HepG2 (cell line): ENCODE data around the gene USP32. TPM values are rescaled to one million over a fixed set of nuclear protein-coding genes. Genes with fewer than 3 reads are reported as not detected.
A peak's percentile ranks its signal among the peaks of the same experiment; 100 is the strongest.

Experiments used
- AGO2 ChIP-seq: fragments of 200-400 bp; formaldehyde crosslinking; optimal IDR thresholded peaks from 2 replicates; pipeline ENCODE3; 2017; ENCODE audit warnings: mild to moderate bottlenecking, low read depth, low read length, moderate library complexity
- DNMT3B ChIP-seq: conservative IDR thresholded peaks from 2 replicates; pipeline ENCODE4 v1.6.1; 2016; ENCODE audit warnings: missing biosample characterization, control low read depth
- MIER3 ChIP-seq: IDR thresholded peaks from 2 replicates; pipeline ENCODE4 v1.6.1; 2016; ENCODE audit warnings: missing compliant biosample characterization, borderline replicate concordance
- PAWR ChIP-seq: sonication (generic); formaldehyde crosslinking; IDR thresholded peaks from 2 replicates; pipeline ENCODE4 v1.4.0; 2020; ENCODE audit warnings: missing genetic modification reagents, mild to moderate bottlenecking, borderline replicate concordance
- PITX1 ChIP-seq: sonication (generic); formaldehyde crosslinking; IDR thresholded peaks from 2 replicates; pipeline ENCODE4 v1.5.1; 2020; ENCODE audit warnings: mild to moderate bottlenecking, missing genetic modification reagents
- TCF7 ChIP-seq: sonication (generic); IDR thresholded peaks from 2 replicates; pipeline ENCODE4 v1.6.1; 2016; ENCODE audit warnings: antibody characterized with exemption, low read depth
- ZFX ChIP-seq: sonication (generic); formaldehyde crosslinking; IDR thresholded peaks from 2 replicates; pipeline ENCODE4 v1.4.0; 2020; ENCODE audit warnings: mild to moderate bottlenecking, low read depth, missing genetic modification reagents, moderate library complexity
- ZNF616 ChIP-seq: sonication (generic); formaldehyde crosslinking; IDR thresholded peaks from 2 replicates; pipeline ENCODE4 v1.5.0; 2020; ENCODE audit warnings: low read depth, mild to moderate bottlenecking, missing genetic modification reagents
- ZNF83 ChIP-seq: sonication (generic); formaldehyde crosslinking; IDR thresholded peaks from 2 replicates; pipeline ENCODE4 v1.4.0; 2020; ENCODE audit warnings: missing genetic modification reagents, mild to moderate bottlenecking, borderline replicate concordance
- ZZZ3 ChIP-seq: sonication (generic); formaldehyde crosslinking; IDR thresholded peaks from 2 replicates; pipeline ENCODE4 v1.4.0; 2020; ENCODE audit warnings: missing genetic modification reagents, mild to moderate bottlenecking, borderline replicate concordance
- polyA plus RNA-seq, 8 experiments: library from polyadenylated mRNA; depleted of rRNA in 3 of 8; stranded (reverse) in 7 of 8; unstranded in 1 of 8; fragments of >200 nt; fragmentation: Illumina TruSeq in 4 of 8; extraction: Trizol in 4 of 8; gene quantifications; 2 replicates each; pipeline versions ENCODE4 v1.2.1 to v1.2.3, GENCODE V29; 2011 to 2016; ENCODE audit warnings: low read depth in 4 of 8, missing spikeins in 1 of 8, mixed read lengths in 1 of 8; ENCODE audit not compliant: insufficient read depth in 1 of 8
- total RNA-seq, 5 experiments: library from RNA; depleted of rRNA; stranded (reverse); fragments of >200 nt; fragmentation: Illumina TruSeq; extraction: Trizol; gene quantifications; 2 replicates each; pipeline ENCODE4 v1.2.3, GENCODE V29; 2016; ENCODE audit warnings: low read depth in 1 of 5
- TF ChIP-seq, protein P1 (sequence below): sonication (generic); formaldehyde crosslinking; IDR thresholded peaks from 2 replicates; pipeline ENCODE4 v1.5.1; 2020; ENCODE audit warnings: mild to moderate bottlenecking, moderate library complexity, missing genetic modification reagents
- TF ChIP-seq, protein P2 (sequence below): sonication (generic); formaldehyde crosslinking; IDR thresholded peaks from 2 replicates; pipeline ENCODE4 v1.8.0; 2022; ENCODE audit warnings: mild to moderate bottlenecking, missing genetic modification reagents, borderline replicate concordance
- TF ChIP-seq, protein P3 (sequence below): sonication (generic); formaldehyde crosslinking; IDR thresholded peaks from 2 replicates; pipeline ENCODE4 v1.4.0; 2020; ENCODE audit warnings: mild to moderate bottlenecking, missing genetic modification reagents

USP32 gene
- total and polyA plus RNA-seq, 2 of the 13 experiments (the other 11 are each of a cell fraction or from before 2014, with no cell fraction given) = 24.9 to 39.9 TPM

DNA sequence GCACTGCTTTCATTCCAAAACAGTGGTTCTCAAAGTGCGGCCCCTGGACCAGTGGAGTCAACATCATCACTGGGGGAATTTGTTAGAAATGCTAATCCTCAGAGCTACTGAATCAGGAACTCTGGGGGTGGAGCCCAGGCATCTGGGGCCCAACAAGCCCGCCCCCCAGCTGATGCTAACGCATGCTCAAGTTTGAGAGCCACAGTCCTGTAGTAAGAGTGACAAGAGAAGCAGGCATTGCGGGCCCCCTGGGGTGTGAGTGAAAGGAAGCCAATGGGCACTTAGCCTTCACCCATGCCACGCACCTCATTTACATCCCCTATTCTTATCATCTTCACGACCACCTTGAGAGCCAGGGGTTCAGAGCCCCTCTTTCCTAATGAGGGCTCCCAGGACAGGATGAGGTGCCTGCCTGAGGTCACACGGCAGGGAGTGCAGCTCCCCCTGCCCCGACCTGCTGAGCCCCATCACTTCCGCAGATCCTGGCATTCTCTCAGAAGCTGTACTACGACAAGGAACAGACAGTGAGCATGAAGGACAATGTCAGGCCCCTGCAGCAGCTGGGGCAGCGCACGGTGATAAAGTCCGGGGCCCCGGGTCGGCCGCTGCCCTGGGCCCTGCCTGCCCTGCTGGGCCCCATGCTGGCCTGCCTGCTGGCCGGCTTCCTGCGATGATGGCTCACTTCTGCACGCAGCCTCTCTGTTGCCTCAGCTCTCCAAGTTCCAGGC lies 233.0 kb downstream of the USP32 start (continued):
- TF ChIP-seq DNMT3B (CRISPR knock-in tag) = no peak
- peak; percentile 35; the same call in 1 of the 2 replicates for TF ChIP-seq ZFX (CRISPR knock-in tag)
- no peak for TF ChIP-seq MIER3 (CRISPR knock-in tag)
- TF ChIP-seq PITX1 (CRISPR knock-in tag) = no peak
- TF ChIP-seq, protein P1, sequence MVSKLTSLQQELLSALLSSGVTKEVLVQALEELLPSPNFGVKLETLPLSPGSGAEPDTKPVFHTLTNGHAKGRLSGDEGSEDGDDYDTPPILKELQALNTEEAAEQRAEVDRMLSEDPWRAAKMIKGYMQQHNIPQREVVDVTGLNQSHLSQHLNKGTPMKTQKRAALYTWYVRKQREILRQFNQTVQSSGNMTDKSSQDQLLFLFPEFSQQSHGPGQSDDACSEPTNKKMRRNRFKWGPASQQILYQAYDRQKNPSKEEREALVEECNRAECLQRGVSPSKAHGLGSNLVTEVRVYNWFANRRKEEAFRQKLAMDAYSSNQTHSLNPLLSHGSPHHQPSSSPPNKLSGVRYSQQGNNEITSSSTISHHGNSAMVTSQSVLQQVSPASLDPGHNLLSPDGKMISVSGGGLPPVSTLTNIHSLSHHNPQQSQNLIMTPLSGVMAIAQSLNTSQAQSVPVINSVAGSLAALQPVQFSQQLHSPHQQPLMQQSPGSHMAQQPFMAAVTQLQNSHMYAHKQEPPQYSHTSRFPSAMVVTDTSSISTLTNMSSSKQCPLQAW = no peak
- TF ChIP-seq ZNF616 = no peak
- TF ChIP-seq ZZZ3 (CRISPR knock-in tag) = no peak
- no peak for TF ChIP-seq ZNF83 (CRISPR knock-in tag)
- TF ChIP-seq, protein P2, sequence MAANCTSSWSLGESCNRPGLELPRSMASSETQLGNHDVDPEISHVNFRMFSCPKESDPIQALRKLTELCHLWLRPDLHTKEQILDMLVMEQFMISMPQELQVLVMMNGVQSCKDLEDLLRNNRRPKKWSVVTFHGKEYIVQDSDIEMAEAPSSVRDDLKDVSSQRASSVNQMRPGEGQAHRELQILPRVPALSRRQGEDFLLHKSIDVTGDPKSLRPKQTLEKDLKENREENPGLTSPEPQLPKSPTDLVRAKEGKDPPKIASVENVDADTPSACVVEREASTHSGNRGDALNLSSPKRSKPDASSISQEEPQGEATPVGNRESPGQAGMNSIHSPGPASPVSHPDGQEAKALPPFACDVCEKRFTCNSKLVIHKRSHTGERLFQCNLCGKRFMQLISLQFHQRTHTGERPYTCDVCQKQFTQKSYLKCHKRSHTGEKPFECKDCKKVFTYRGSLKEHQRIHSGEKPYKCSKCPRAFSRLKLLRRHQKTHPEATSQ (CRISPR knock-in tag) = no peak
- TF ChIP-seq AGO2 = no peak
- no peak for TF ChIP-seq TCF7
- TF ChIP-seq, protein P3, sequence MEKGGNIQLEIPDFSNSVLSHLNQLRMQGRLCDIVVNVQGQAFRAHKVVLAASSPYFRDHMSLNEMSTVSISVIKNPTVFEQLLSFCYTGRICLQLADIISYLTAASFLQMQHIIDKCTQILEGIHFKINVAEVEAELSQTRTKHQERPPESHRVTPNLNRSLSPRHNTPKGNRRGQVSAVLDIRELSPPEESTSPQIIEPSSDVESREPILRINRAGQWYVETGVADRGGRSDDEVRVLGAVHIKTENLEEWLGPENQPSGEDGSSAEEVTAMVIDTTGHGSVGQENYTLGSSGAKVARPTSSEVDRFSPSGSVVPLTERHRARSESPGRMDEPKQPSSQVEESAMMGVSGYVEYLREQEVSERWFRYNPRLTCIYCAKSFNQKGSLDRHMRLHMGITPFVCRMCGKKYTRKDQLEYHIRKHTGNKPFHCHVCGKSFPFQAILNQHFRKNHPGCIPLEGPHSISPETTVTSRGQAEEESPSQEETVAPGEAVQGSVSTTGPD (CRISPR knock-in tag) = no peak
- no peak for TF ChIP-seq PAWR (CRISPR knock-in tag)
- TF ChIP-seq, all 625 proteins: peak for 9
